ENCODE measurements around the gene VAC14. TPM values are rescaled to one million over a fixed set of nuclear protein-coding genes. Genes with fewer than 3 reads are reported as not detected.

Gene VAC14
- total RNA-seq, 2 experiments from 2014 or later = 23.0 to 23.6 TPM

- CTCF ChIA-PET = interaction anchor here (0.6 to 0.7 kb wide), 4 partner anchors 114 to 124 kb away, joined by 3 read pairs; no protein-coding TSS in a partner anchor
- H3K9me3 ChIP-seq (ENCODE audit: control insufficient read depth in 1 of 2, insufficient read depth in 1 of 2, low read length in 2 of 2) = no peaks in the 10 kb centered on the region
- no peaks in the 10 kb centered on the region for H3K27me3 ChIP-seq (ENCODE audit: control insufficient read depth in 1 of 2, insufficient read depth in 2 of 2, low read length in 2 of 2)
- no peaks in the 10 kb centered on the region for H3K27me3 Mint-ChIP-seq
- intact Hi-C loops (cut with DNase I, micrococcal nuclease) = loop anchor here (1.0 to 10.0 kb wide), 8 partner anchors 117 to 1259 kb away; no protein-coding TSS in a partner anchor
- H3K36me3 ChIP-seq (ENCODE audit: insufficient read depth, low read length) = no peaks in the 10 kb centered on the region
- H3K4me1 ChIP-seq (ENCODE audit: insufficient read depth, low read length) = peaks cover 4% of the 10 kb centered on the region
- DNase-seq = peak; percentile 60 to 86 (median 78)
- POLR2A ChIA-PET = no interaction called here
- no peak overlapping the region for H3K27ac Mint-ChIP-seq
- H3K4me1 Mint-ChIP-seq (ENCODE audit: low read depth) = peaks cover 4% of the 10 kb centered on the region
- no peak overlapping the region for H3K27ac ChIP-seq (ENCODE audit: low read depth in 1 of 2, low read length in 2 of 2)
- peak; percentile 92 for ATAC-seq (ENCODE audit: poor library complexity)
- TF ChIP-seq CTCF (IDR thresholded peaks at IDR 0.05) = peak; percentile 88
- no peak overlapping the region for H3K4me3 ChIP-seq (ENCODE audit: low read length)
- H3K9me3 Mint-ChIP-seq = no peaks in the 10 kb centered on the region
- H3K36me3 Mint-ChIP-seq (ENCODE audit: low read depth) = no peaks in the 10 kb centered on the region
- no peak overlapping the region for H3K4me3 Mint-ChIP-seq
Measured at GRCh38 chr16:70653809-70654771, 146.9 kb downstream of the VAC14 start.

- Histone ChIP-seq H3K9me3 (ENCODE audit: control insufficient read depth in 1 of 2, insufficient read depth in 1 of 2, low read length in 2 of 2) (no peaks in the 10 kb centered on the region), H3K4me1 (ENCODE audit: insufficient read depth, low read length) (peaks cover 4% of the 10 kb centered on the region), H3K4me3 (ENCODE audit: low read length) (no peak overlapping the region), H3K36me3 (ENCODE audit: insufficient read depth, low read length) (no peaks in the 10 kb centered on the region), H3K27me3 (ENCODE audit: control insufficient read depth in 1 of 2, insufficient read depth in 2 of 2, low read length in 2 of 2) (no peaks in the 10 kb centered on the region), H3K27ac (ENCODE audit: low read depth in 1 of 2, low read length in 2 of 2) (no peak overlapping the region)
- Mint-ChIP-seq H3K4me1 (ENCODE audit: low read depth) (peaks cover 4% of the 10 kb centered on the region), H3K36me3 (ENCODE audit: low read depth) (no peaks in the 10 kb centered on the region), H3K4me3 (no peak overlapping the region), H3K27me3 (no peaks in the 10 kb centered on the region), H3K9me3 (no peaks in the 10 kb centered on the region), H3K27ac (no peak overlapping the region)
- no peak for ATAC-seq (ENCODE audit: poor library complexity)
- no peak for DNase-seq
- POLR2A ChIA-PET = no interaction called here
- CTCF ChIA-PET = interaction anchor here (0.6 to 0.7 kb wide), 3 partner anchors 115 to 124 kb away, joined by 3 read pairs; no protein-coding TSS in a partner anchor
- no peak for TF ChIP-seq CTCF (IDR thresholded peaks at IDR 0.05)
- intact Hi-C loops (cut with DNase I, micrococcal nuclease) = loop anchor here (1.0 to 10.0 kb wide), 8 partner anchors 118 to 1259 kb away; no protein-coding TSS in a partner anchor
Measured at GRCh38 chr16:70653406-70653805, 147.6 kb downstream of the VAC14 start.

- Mint-ChIP-seq H3K4me3 (no peak overlapping the region), H3K27ac (no peak overlapping the region), H3K9me3 (no peaks in the 10 kb centered on the region), H3K36me3 (ENCODE audit: low read depth) (no peaks in the 10 kb centered on the region), H3K4me1 (ENCODE audit: low read depth) (peaks cover 4% of the 10 kb centered on the region), H3K27me3 (no peaks in the 10 kb centered on the region)
- ATAC-seq (ENCODE audit: poor library complexity) (no peak), DNase-seq (no peak)
- intact Hi-C loops (cut with DNase I, micrococcal nuclease) = loop anchor here (2.0 to 10.0 kb wide), 7 partner anchors 146 to 1258 kb away; no protein-coding TSS in a partner anchor
- Histone ChIP-seq H3K27me3 (ENCODE audit: control insufficient read depth in 1 of 2, insufficient read depth in 2 of 2, low read length in 2 of 2) (no peaks in the 10 kb centered on the region), H3K4me1 (ENCODE audit: insufficient read depth, low read length) (peaks cover 4% of the 10 kb centered on the region), H3K36me3 (ENCODE audit: insufficient read depth, low read length) (no peaks in the 10 kb centered on the region), H3K4me3 (ENCODE audit: low read length) (no peak overlapping the region), H3K27ac (ENCODE audit: low read depth in 1 of 2, low read length in 2 of 2) (no peak overlapping the region), H3K9me3 (ENCODE audit: control insufficient read depth in 1 of 2, insufficient read depth in 1 of 2, low read length in 2 of 2) (no peaks in the 10 kb centered on the region)
- no peak for TF ChIP-seq CTCF (IDR thresholded peaks at IDR 0.05)
- POLR2A ChIA-PET = no interaction called here
- CTCF ChIA-PET = no interaction called here
Measured at GRCh38 chr16:70652322-70652721, 148.6 kb downstream of the VAC14 start.

Data from CD4-positive, alpha-beta T cell (primary cell).